A549 (cell line): ENCODE data around the gene NAT8L. TPM values are rescaled to one million over a fixed set of nuclear protein-coding genes. Genes with fewer than 3 reads are reported as not detected.

ENCODE experiments used
- ATAC-seq, 2 experiments: fragments of 200-7000 bp in 1 of 2; fragments of >200 bp in 1 of 2; cut with Nextera tagmentation in 1 of 2; cut with Tn5 transposase in 1 of 2; 3 replicates each; pipeline versions ENCODE4 v1.8.0 to v1.9.1; 2018 to 2020; ENCODE audit warnings: mild to moderate bottlenecking in 1 of 2, moderate library complexity in 1 of 2
- CTCF ChIA-PET: fragments of 300-600 bp; sonication (Branson Sonifier 250); formaldehyde crosslinking; extraction: SDS; loops from one replicate; lab custom pipeline; 2021; ENCODE audit warnings: antibody characterized with exemption, inconsistent platforms; lab: Yijun Ruan, JAX
- POLR2A ChIA-PET: fragments of 350-600 bp; formaldehyde crosslinking; extraction: SDS; loops from one replicate; lab custom pipeline; 2021; ENCODE audit warnings: antibody characterized with exemption, inconsistent platforms; lab: Yijun Ruan, JAX
- DNase-seq, 2 experiments: peaks; one replicate each; pipeline versions ENCODE4 v3.0.0 to v3.0.0-alpha.2; 2011 to 2016; ENCODE audit warnings: low read depth in 1 of 2, low spot score in 1 of 2
- FAIRE-seq: peaks from 2 replicates; lab custom pipeline; 2011; peaks lifted over from hg19 to GRCh38; lab: Jason Lieb, UNC
- H3K27ac ChIP-seq, 2 experiments: fragments of >200 bp; sonication (Bioruptor Twin); formaldehyde crosslinking; 3 replicates each; pipeline ENCODE4 v1.5.1; 2016 to 2017
- H3K4me1 ChIP-seq: fragments of >200 bp; sonication (Bioruptor Twin); formaldehyde crosslinking; 3 replicates; pipeline ENCODE4 v1.6.1; 2016
- H3K4me2 ChIP-seq: fragments of >200 bp; sonication (Bioruptor Twin); formaldehyde crosslinking; 3 replicates; pipeline ENCODE4 v1.6.1; 2016
- H3K4me3 ChIP-seq: fragments of >200 bp; sonication (Bioruptor Twin); formaldehyde crosslinking; 3 replicates; pipeline ENCODE4 v1.5.1; 2016
- H3K9me3 ChIP-seq: fragments of >200 bp; sonication (Bioruptor Twin); formaldehyde crosslinking; 3 replicates; pipeline ENCODE4 v1.6.1; 2016
- BCL3 ChIP-seq: fragments of >200 bp; sonication (Bioruptor Twin); formaldehyde crosslinking; IDR thresholded peaks from 3 replicates; pipeline ENCODE4 v1.6.1; 2016
- CBX2 ChIP-seq: fragments of 200-600 bp; sonication (generic); IDR thresholded peaks from 2 replicates; pipeline ENCODE4 v1.6.1; 2016; ENCODE audit warnings: low read depth, mild to moderate bottlenecking, borderline replicate concordance
- CBX8 ChIP-seq: fragments of 200-600 bp; sonication (generic); IDR thresholded peaks from 2 replicates; pipeline ENCODE4 v1.6.1; 2016
- CEBPB ChIP-seq, 2 experiments: fragments of >200 bp in 1 of 2; sonication (Bioruptor Twin) in 1 of 2; formaldehyde crosslinking in 1 of 2; IDR thresholded peaks; 2 replicates each; pipeline ENCODE4 v1.6.1; 2012 to 2016
- CHD4 ChIP-seq: fragments of 200-600 bp; sonication (generic); IDR thresholded peaks from 2 replicates; pipeline ENCODE4 v1.6.1; 2016; ENCODE audit warnings: antibody characterized with exemption, mild to moderate bottlenecking, borderline replicate concordance
- EHF ChIP-seq: fragments of 250-450 bp; sonication (Bioruptor Pico); IDR thresholded peaks from 2 replicates; pipeline ENCODE4 v1.5.0; 2020; ENCODE audit warnings: mild to moderate bottlenecking
- ELK1 ChIP-seq: fragments of 150-350 bp; IDR thresholded peaks from 2 replicates; pipeline ENCODE4 v1.6.1; 2014; ENCODE audit warnings: low read depth, mild to moderate bottlenecking, low read length
- EP300 ChIP-seq, 2 experiments: fragments of >200 bp; sonication (Bioruptor Twin); formaldehyde crosslinking; IDR thresholded peaks; 2 replicates in 1 of 2; 3 replicates in 1 of 2; pipeline ENCODE4 v1.6.1; 2016 to 2017
- ESRRA ChIP-seq: fragments of 150-350 bp; IDR thresholded peaks from 2 replicates; pipeline ENCODE4 v1.6.1; 2014; ENCODE audit warnings: mild to moderate bottlenecking, low read length, borderline replicate concordance
- FOSB ChIP-seq: fragments of 250-450 bp; sonication (Bioruptor Pico); IDR thresholded peaks from 2 replicates; pipeline ENCODE4 v1.5.0; 2020; ENCODE audit warnings: mild to moderate bottlenecking, moderate library complexity
- GATA3 ChIP-seq: IDR thresholded peaks from 2 replicates; pipeline ENCODE4 v1.6.1; 2012; ENCODE audit warnings: borderline replicate concordance
- HEYL ChIP-seq: fragments of 250-450 bp; sonication (Bioruptor Pico); IDR thresholded peaks from 2 replicates; pipeline ENCODE4 v1.8.0; 2021; ENCODE audit warnings: mild to moderate bottlenecking, moderate library complexity
- HOXA7 ChIP-seq: fragments of 250-450 bp; sonication (Bioruptor Pico); IDR thresholded peaks from 2 replicates; pipeline ENCODE4 v1.5.0; 2020; ENCODE audit warnings: mild to moderate bottlenecking, moderate library complexity
- HOXB5 ChIP-seq: fragments of 250-450 bp; sonication (Bioruptor Pico); IDR thresholded peaks from 2 replicates; pipeline ENCODE4 v1.5.0; 2020; ENCODE audit warnings: mild to moderate bottlenecking, moderate library complexity
- KDM1A ChIP-seq: fragments of 200-600 bp; sonication (generic); IDR thresholded peaks from 2 replicates; pipeline ENCODE4 v1.6.1; 2016; ENCODE audit warnings: low read depth, mild to moderate bottlenecking
- MAFK ChIP-seq: fragments of 450-650 bp; IDR thresholded peaks from 2 replicates; pipeline ENCODE4 v1.6.1; 2014; ENCODE audit not compliant: partially characterized antibody
- MYC ChIP-seq: IDR thresholded peaks from 2 replicates; pipeline ENCODE4 v1.6.1; 2012; ENCODE audit warnings: mild to moderate bottlenecking, inconsistent platforms, low read length, improper control_type of control experiment, borderline replicate concordance
- NPAS2 ChIP-seq: fragments of 250-450 bp; sonication (Bioruptor Pico); IDR thresholded peaks from 2 replicates; pipeline ENCODE4 v1.8.0; 2022; ENCODE audit warnings: mild to moderate bottlenecking, moderate library complexity, borderline replicate concordance
- PHF8 ChIP-seq: fragments of 200-600 bp; sonication (generic); IDR thresholded peaks from 2 replicates; pipeline ENCODE4 v1.6.1; 2016; ENCODE audit warnings: low read depth, mild to moderate bottlenecking, antibody characterized with exemption, moderate library complexity, borderline replicate concordance
- RFX5 ChIP-seq: fragments of 450-650 bp; IDR thresholded peaks from 2 replicates; pipeline ENCODE4 v1.7.1; 2014; ENCODE audit warnings: antibody characterized with exemption, mild to moderate bottlenecking, moderate library complexity
- RNF2 ChIP-seq: fragments of 200-600 bp; sonication (generic); IDR thresholded peaks from 2 replicates; pipeline ENCODE4 v1.6.1; 2016; ENCODE audit warnings: low read depth, mild to moderate bottlenecking, antibody characterized with exemption, moderate library complexity, borderline replicate concordance
- SMC3 ChIP-seq: fragments of >200 bp; sonication (Bioruptor Twin); formaldehyde crosslinking; IDR thresholded peaks from 3 replicates; pipeline ENCODE4 v1.6.1; 2018; ENCODE audit warnings: inconsistent platforms
- SREBF2 ChIP-seq: fragments of 450-650 bp; IDR thresholded peaks from 2 replicates; pipeline ENCODE4 v1.6.1; 2014; ENCODE audit warnings: mild to moderate bottlenecking, moderate library complexity
- TFCP2L1 ChIP-seq: fragments of 250-450 bp; sonication (Bioruptor Pico); IDR thresholded peaks from 2 replicates; pipeline ENCODE4 v1.5.0; 2021; ENCODE audit warnings: mild to moderate bottlenecking
- WGBS: methylation state at CpG from one replicate; pipeline ENCODE4 v1.1.6; 2017; ENCODE audit errors: missing lambda C conversion rate; 5-methylcytosine and 5-hydroxymethylcytosine counted together
- polyA plus RNA-seq, 4 experiments: library from polyadenylated mRNA; depleted of rRNA in 3 of 4; stranded (reverse); fragments of >200 nt; fragmentation: RNase III in 1 of 4; extraction: RNeasy Plus Mini Kit Qiagen cat#74134 plus additional on column Dnase treatment in 1 of 4; gene quantifications; 2 replicates in 3 of 4; 3 replicates in 1 of 4; pipeline ENCODE4 v1.2.3, GENCODE V29; 2011 to 2017
- TF ChIP-seq, protein P1 (sequence below): IDR thresholded peaks from 2 replicates; pipeline ENCODE4 v1.6.1; 2012

NAT8L gene
- polyA plus RNA-seq, 2 of the 4 experiments (the other 2 are of a cell fraction), result 2.6 to 8.2 TPM

GRCh38 chr4:2043396-2044118 is 15.6 kb upstream of the NAT8L start:
- no peak for ATAC-seq
- TF ChIP-seq HOXA7 (CRISPR knock-in tag) (no peak), SMC3 (no peak), CBX2 (no peak), RFX5 (no peak), SREBF2 (no peak), EHF (CRISPR knock-in tag) (no peak), TFCP2L1 (CRISPR knock-in tag) (no peak), GATA3 (no peak), CBX8 (no peak), FOSB (CRISPR knock-in tag) (no peak), PHF8 (no peak), ESRRA (no peak), BCL3 (no peak), EP300 (IDR thresholded peaks at IDR 0.05) (no peak), HOXB5 (CRISPR knock-in tag) (no peak), MYC (no peak), KDM1A (no peak), ELK1 (no peak), CEBPB (IDR thresholded peaks at IDR 0.05) (no peak)
- TF ChIP-seq, protein P1, sequence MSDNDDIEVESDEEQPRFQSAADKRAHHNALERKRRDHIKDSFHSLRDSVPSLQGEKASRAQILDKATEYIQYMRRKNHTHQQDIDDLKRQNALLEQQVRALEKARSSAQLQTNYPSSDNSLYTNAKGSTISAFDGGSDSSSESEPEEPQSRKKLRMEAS, result no peak
- TF ChIP-seq, all 56 proteins: peak for 0
- no peak for DNase-seq
- ChIA-PET CTCF (interaction anchor here (0.8 kb wide), 1 partner anchor 20 kb away, joined by 3 read pairs; no protein-coding TSS in a partner anchor), POLR2A (no interaction called here)
- Histone ChIP-seq H3K4me2 (no peak overlapping the region), H3K27ac (no peak overlapping the region), H3K9me3 (peaks cover 4% of the 10 kb centered on the region; the same call in 1 of the 3 replicates), H3K4me3 (no peak overlapping the region), H3K4me1 (no peaks in the 10 kb centered on the region; the same call in 2 of the 3 replicates)
- 98% methylated on average over 10 of the region's 18 CpGs for WGBS
- FAIRE-seq, result no peak

DNA sequence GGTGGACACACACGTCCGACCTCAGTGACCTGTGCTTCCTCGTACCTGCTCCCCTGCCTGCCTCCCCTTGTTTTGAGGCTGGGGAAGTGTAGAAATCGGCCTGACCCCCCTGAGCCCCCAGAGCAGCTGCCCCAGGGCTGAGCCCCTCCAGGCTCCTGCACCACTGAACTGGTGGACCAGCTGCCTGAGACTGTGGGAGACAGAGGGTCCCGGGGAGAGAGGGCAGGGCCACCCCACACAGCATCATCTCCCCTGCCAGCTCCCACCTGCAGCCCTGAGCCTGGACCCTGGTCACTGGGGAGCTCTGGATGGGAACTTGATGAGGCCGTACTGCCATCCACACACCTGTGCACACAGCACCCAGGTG is 15.0 kb upstream of the NAT8L start:
- H3K4me2 ChIP-seq, result no peak overlapping the region
- no peak for TF ChIP-seq MAFK
- no peak for TF ChIP-seq GATA3
- TF ChIP-seq NPAS2 (CRISPR knock-in tag), result no peak
- TF ChIP-seq HEYL (CRISPR knock-in tag), result no peak
- no peak for TF ChIP-seq CHD4
- no peak for TF ChIP-seq HOXB5 (CRISPR knock-in tag)
- TF ChIP-seq EP300 (IDR thresholded peaks at IDR 0.05), result no peak
- no peak for TF ChIP-seq RNF2
- TF ChIP-seq CBX2, result no peak
- ATAC-seq, result no peak
- H3K4me1 ChIP-seq, result no peaks in the 10 kb centered on the region; the same call in 2 of the 3 replicates
- 100% methylated on average over 2 of the region's 6 CpGs for WGBS
- ChIA-PET CTCF (interaction anchor here (0.8 kb wide), 1 partner anchor 19 kb away, joined by 3 read pairs; no protein-coding TSS in a partner anchor), POLR2A (no interaction called here)
- no peak for DNase-seq
- peaks cover 4% of the 10 kb centered on the region; the same call in 1 of the 3 replicates for H3K9me3 ChIP-seq
- H3K4me3 ChIP-seq, result no peak overlapping the region
- no peak overlapping the region for H3K27ac ChIP-seq
- FAIRE-seq, result no peak
